Sigmoid colon (tissue), 7 donors: Measurements from ENCODE around the gene CHST8. TPM values are rescaled to one million over a fixed set of nuclear protein-coding genes. Genes with fewer than 3 reads are reported as not detected.
A peak's percentile ranks its signal among the peaks of the same experiment; 100 is the strongest.

ENCODE experiments used
- DNase-seq: peaks from one replicate; pipeline ENCODE4 v3.0.0-alpha.2; 2019
- H3K27ac ChIP-seq, 4 donors: fragments of 200-600 bp; sonication (generic); one replicate each; pipeline ENCODE4 v1.5.1; 2016 to 2019; ENCODE audit warnings: mild to moderate bottlenecking in 1 of 4
- H3K27me3 ChIP-seq, 3 donors: fragments of 200-600 bp; sonication (generic); one replicate each; pipeline ENCODE4 v1.5.1; 2019; ENCODE audit warnings: mild to moderate bottlenecking in 1 of 3
- H3K36me3 ChIP-seq, 4 donors: fragments of 200-600 bp; sonication (generic); one replicate each; pipeline ENCODE4 v1.5.1; 2016 to 2019
- H3K4me1 ChIP-seq, 4 donors: fragments of 200-600 bp; sonication (generic); one replicate each; pipeline ENCODE4 v1.5.1; 2017 to 2019
- H3K4me3 ChIP-seq, 4 donors: fragments of 200-600 bp; sonication (generic); one replicate each; pipeline ENCODE4 v1.5.1; 2017 to 2019; ENCODE audit warnings: mild to moderate bottlenecking in 2 of 4, moderate library complexity in 1 of 4
- H3K9me3 ChIP-seq, 4 donors: fragments of 200-600 bp in 3 of 4; sonication (generic) in 3 of 4; one replicate each; pipeline versions ENCODE4 v1.5.1 to v1.6.1; 2013 to 2019
- CTCF ChIP-seq, 4 experiments: fragments of 450-650 bp in 3 of 4; fragments of 200-600 bp in 1 of 4; IDR thresholded peaks; one replicate each; pipeline ENCODE4 v1.5.1; 2016 to 2019; ENCODE audit warnings: antibody characterized with exemption in 4 of 4, mild to moderate bottlenecking in 3 of 4, moderate library complexity in 2 of 4
- EP300 ChIP-seq, 4 donors: sonication (generic); formaldehyde crosslinking; IDR thresholded peaks; one replicate each; pipeline ENCODE4 v1.6.1; 2017; ENCODE audit warnings: antibody characterized with exemption in 4 of 4
- POLR2A ChIP-seq, 2 donors: fragments of 450-650 bp; IDR thresholded peaks; one replicate each; pipeline ENCODE4 v1.6.1; 2016; ENCODE audit warnings: antibody characterized with exemption in 2 of 2, mild to moderate bottlenecking in 2 of 2, moderate library complexity in 2 of 2
- POLR2AphosphoS5 ChIP-seq, 4 donors: sonication (generic); formaldehyde crosslinking; IDR thresholded peaks; one replicate each; pipeline ENCODE4 v1.6.1; 2017; ENCODE audit warnings: antibody characterized with exemption in 4 of 4
- WGBS, 2 donors: extraction: QIAGEN DNeasy Blood & Tissue Kit; methylation state at CpG; one replicate each; pipeline ENCODE4 v1.1.7; 2013; 5-methylcytosine and 5-hydroxymethylcytosine counted together
- intact Hi-C: fragments of 100-400 bp; cut with DNase I; formaldehyde crosslinking; loops from one replicate; pipeline ENCODE4 v1.15.1; 2023
- polyA plus RNA-seq, 3 donors: library from polyadenylated mRNA; stranded (reverse); fragments of 200-250 nt; gene quantifications; one replicate each; pipeline ENCODE4 v1.2.3, GENCODE V29; 2013
- total RNA-seq, 4 donors: library from RNA; depleted of rRNA; stranded (reverse); fragments of >200 nt; gene quantifications; one replicate each; pipeline ENCODE4 v1.1.0, GENCODE V29; 2016
- donor health status: healthy with polysubstance abuse.
- donor health status: Bipolar disorder and iron deficiency.
- donor health status: healthy.

CHST8 gene
- total and polyA plus RNA-seq, 7 donors = 0.35 to 0.60 (median 0.36) TPM; not detected in 4

GRCh38 chr19:33811736-33812387, 190.1 kb downstream of the CHST8 start:
- 78 to 86% methylated on average over 14 of the region's 14 CpGs for WGBS, 2 donors
- H3K27me3 ChIP-seq = no peaks in the 10 kb centered on the region
- H3K4me1 ChIP-seq = no peaks in the 10 kb centered on the region
- H3K9me3 ChIP-seq = no peaks in the 10 kb centered on the region
- no peak overlapping the region for H3K4me3 ChIP-seq
- peaks cover 10 to 75% (median 36%) of the 10 kb centered on the region in 4 donors for H3K36me3 ChIP-seq
- intact Hi-C loops = no loop called here
- no peak overlapping the region for H3K27ac ChIP-seq
- no peak for TF ChIP-seq CTCF (IDR thresholded peaks at IDR 0.05)
- TF ChIP-seq POLR2A (IDR thresholded peaks at IDR 0.05) = no peak
- TF ChIP-seq POLR2AphosphoS5 (IDR thresholded peaks at IDR 0.05) = no peak
- no peak for TF ChIP-seq EP300 (IDR thresholded peaks at IDR 0.05)
- peak; percentile 29 for DNase-seq

GRCh38 chr19:33812388-33813330, 190.9 kb downstream of the CHST8 start:
- no peaks in the 10 kb centered on the region for H3K4me1 ChIP-seq
- H3K27ac ChIP-seq = no peak overlapping the region
- 89 to 91% methylated on average over 28 of the region's 28 CpGs for WGBS, 2 donors
- intact Hi-C loops = no loop called here
- H3K4me3 ChIP-seq = no peak overlapping the region
- peaks cover 4 to 67% (median 32%) of the 10 kb centered on the region in 4 donors for H3K36me3 ChIP-seq
- TF ChIP-seq EP300 (IDR thresholded peaks at IDR 0.05) = no peak
- no peak for TF ChIP-seq CTCF (IDR thresholded peaks at IDR 0.05)
- TF ChIP-seq POLR2A (IDR thresholded peaks at IDR 0.05) = no peak
- TF ChIP-seq POLR2AphosphoS5 (IDR thresholded peaks at IDR 0.05) = no peak
- DNase-seq = peak; percentile 40
- no peaks in the 10 kb centered on the region for H3K27me3 ChIP-seq
- H3K9me3 ChIP-seq = no peaks in the 10 kb centered on the region

GRCh38 chr19:33813391-33814101, 191.8 kb downstream of the CHST8 start:
- H3K27me3 ChIP-seq = no peaks in the 10 kb centered on the region
- intact Hi-C loops = no loop called here
- H3K4me1 ChIP-seq = no peaks in the 10 kb centered on the region
- H3K9me3 ChIP-seq = no peaks in the 10 kb centered on the region
- TF ChIP-seq POLR2A (IDR thresholded peaks at IDR 0.05) (no peak), POLR2AphosphoS5 (IDR thresholded peaks at IDR 0.05) (no peak), CTCF (IDR thresholded peaks at IDR 0.05) (no peak), EP300 (IDR thresholded peaks at IDR 0.05) (no peak)
- 83 to 84% methylated on average over 16 of the region's 16 CpGs for WGBS, 2 donors
- peaks cover 4 to 58% (median 29%) of the 10 kb centered on the region in 4 donors for H3K36me3 ChIP-seq
- H3K4me3 ChIP-seq = no peak overlapping the region
- peak; percentile 49 for DNase-seq
- no peak overlapping the region for H3K27ac ChIP-seq

- intact Hi-C loops = no loop called here
- H3K27ac ChIP-seq = no peak overlapping the region
- TF ChIP-seq EP300 (IDR thresholded peaks at IDR 0.05) = no peak
- no peak for TF ChIP-seq POLR2A (IDR thresholded peaks at IDR 0.05)
- no peak for TF ChIP-seq POLR2AphosphoS5 (IDR thresholded peaks at IDR 0.05)
- TF ChIP-seq CTCF (IDR thresholded peaks at IDR 0.05) = no peak
- no peaks in the 10 kb centered on the region for H3K27me3 ChIP-seq
- DNase-seq = peak; percentile 36
- H3K4me3 ChIP-seq = no peak overlapping the region
- H3K4me1 ChIP-seq = peaks cover 0 to 3% (median 2%) of the 10 kb centered on the region in 4 donors
- H3K36me3 ChIP-seq = peaks cover 4 to 49% (median 26%) of the 10 kb centered on the region in 4 donors
- 80 to 83% methylated on average over 21 of the region's 21 CpGs for WGBS, 2 donors
- H3K9me3 ChIP-seq = no peaks in the 10 kb centered on the region
Observed at GRCh38 chr19:33814181-33815165, 192.7 kb downstream of the CHST8 start.
